ENCODE results near the gene PCYT2. TPM values are rescaled to one million over a fixed set of nuclear protein-coding genes. Genes with fewer than 3 reads are reported as not detected.

Gene PCYT2
- total RNA-seq, 2 experiments from 2014 or later: 48.5 TPM

DNA sequence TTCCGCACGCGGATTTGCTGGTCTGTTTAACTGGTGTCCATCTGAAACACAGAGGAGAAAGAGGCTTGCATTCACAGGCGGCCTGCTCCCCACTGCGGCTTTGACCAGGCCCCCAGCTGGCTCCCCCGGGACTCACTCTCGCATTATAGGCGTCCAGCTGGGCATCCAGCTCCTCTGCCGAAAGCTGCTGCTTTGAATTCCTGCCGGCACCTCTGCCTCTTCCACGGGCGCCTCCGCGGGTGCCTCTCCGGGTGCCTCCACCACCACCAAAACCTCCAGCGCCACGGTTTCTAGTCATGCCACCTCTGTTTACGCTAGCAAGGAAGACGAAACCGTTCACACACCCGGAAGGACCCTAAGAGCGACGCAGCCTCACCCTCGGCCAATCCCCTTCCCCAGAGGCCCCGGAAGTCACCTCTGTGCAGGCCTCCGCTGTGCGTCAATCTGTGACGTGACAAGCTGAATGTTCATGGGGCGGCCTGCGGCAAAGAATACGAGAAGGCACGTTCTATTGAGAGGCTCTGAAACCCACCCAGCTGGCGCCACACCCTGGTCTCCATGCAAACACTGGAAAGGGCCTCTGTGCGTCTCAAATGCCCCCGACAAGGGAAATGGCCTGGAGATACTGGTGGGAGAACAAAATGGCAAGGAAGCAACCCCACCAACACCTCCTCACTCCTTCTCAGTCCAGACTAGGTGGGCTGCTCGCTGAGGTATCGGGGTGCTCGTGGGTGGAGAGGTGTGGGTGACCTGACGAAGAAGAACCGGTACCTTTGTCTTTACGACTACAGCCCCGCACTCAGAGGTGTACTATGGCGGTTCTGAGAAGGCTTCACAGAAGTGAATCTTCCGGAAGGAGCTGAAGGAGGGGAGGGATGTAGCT, 22.9 kb downstream of the PCYT2 start:
- Mint-ChIP-seq H3K9me3 (ENCODE audit: low read depth) (no peaks in the 10 kb centered on the region), H3K4me3 (no peak overlapping the region), H3K27ac (peak overlapping the region; percentile 34), H3K27me3 (no peaks in the 10 kb centered on the region), H3K36me3 (peaks cover 50% of the 10 kb centered on the region), H3K4me1 (peaks cover 36% of the 10 kb centered on the region)
- DNase-seq (no peak), ATAC-seq (no peak)
- CTCF ChIA-PET: no interaction called here

DNA sequence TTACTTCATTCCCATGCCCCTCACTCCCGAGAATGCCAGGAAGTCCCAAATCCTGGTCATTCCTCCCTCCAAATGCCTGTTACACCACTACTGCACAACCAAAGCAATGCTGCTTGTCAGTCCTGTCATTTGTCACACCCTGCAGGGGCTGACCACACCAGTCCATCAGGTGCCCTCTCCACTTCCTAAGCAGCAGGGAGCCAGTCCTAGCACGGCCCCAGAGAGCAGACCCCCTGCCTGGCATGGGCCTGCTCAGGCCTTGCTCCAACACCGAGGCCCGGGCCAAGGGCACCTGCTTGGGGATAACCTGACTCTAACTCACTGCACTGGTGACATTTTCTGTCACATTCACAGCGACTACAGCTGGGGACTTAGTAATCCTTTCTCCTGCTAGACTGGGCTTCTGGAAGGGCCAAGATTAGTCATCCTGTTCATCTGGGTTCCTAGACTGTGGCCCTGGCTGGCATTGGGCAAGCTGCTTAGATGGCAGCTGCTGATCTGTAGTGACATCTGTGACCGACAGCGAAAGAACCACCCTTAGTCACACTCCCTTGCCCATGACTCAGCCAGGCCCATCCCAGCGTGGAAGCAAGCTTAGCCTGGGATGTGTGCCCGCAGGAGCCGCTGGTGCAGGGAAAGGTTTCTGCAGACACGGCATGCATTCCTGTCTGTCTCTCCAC, 25.2 kb downstream of the PCYT2 start:
- no peaks in the 10 kb centered on the region for H3K27me3 Mint-ChIP-seq
- peaks cover 57% of the 10 kb centered on the region for H3K36me3 Mint-ChIP-seq
- ATAC-seq (no peak), DNase-seq (no peak)
- H3K9me3 Mint-ChIP-seq (ENCODE audit: low read depth): no peaks in the 10 kb centered on the region
- CTCF ChIA-PET: no interaction called here
- no peak overlapping the region for H3K27ac Mint-ChIP-seq
- peaks cover 29% of the 10 kb centered on the region for H3K4me1 Mint-ChIP-seq
- no peak overlapping the region for H3K4me3 Mint-ChIP-seq

DNA sequence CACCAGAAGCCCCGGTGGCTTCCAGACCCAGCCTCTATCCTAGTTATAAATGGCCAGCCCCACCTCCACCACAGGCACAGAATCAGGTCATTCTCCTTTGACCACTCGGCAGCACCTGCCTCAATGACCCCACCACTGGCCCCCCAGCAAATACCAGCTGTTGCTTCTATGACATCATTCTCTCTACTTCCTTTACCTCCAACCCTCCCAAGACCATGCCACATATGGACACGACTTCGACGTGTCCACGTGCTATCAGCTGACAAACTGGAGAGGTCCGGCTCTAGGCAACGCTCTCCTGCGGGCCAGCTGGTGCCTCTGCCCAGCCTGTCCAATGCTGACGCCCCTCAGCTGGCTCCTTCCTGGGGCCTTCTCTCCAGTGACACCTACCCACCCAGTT, 25.7 kb downstream of the PCYT2 start:
- Mint-ChIP-seq H3K4me1 (peaks cover 27% of the 10 kb centered on the region), H3K9me3 (ENCODE audit: low read depth) (no peaks in the 10 kb centered on the region), H3K27me3 (no peaks in the 10 kb centered on the region), H3K27ac (peak overlapping the region; percentile 50), H3K4me3 (no peak overlapping the region), H3K36me3 (peaks cover 54% of the 10 kb centered on the region)
- ATAC-seq (peak; percentile 13), DNase-seq (no peak)
- CTCF ChIA-PET: interaction anchor here (1.5 kb wide), 1 partner anchor 136 kb away, joined by 3 read pairs; no protein-coding TSS in a partner anchor

DNA sequence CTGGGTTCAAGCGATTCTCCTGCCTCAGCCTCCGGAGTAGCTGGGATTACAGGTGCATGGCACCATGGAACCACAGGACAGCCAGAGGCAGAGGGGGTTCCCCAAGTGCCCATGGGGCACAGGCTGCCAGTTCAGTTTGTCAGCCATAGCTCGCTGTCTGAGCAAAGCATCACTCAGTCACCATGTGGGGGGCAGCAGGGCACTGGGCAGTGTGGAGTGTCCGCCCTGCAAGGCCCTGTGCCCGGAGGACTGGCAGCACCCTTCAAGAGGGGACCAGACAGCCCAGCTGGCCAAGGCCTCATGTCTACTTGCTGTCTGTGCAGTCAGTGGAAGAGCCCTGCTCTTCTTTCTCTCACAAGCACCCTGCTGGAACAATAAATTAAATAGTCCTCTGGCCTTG, 26.2 kb downstream of the PCYT2 start:
- CTCF ChIA-PET: interaction anchor here (1.5 kb wide), 1 partner anchor 136 kb away, joined by 3 read pairs; no protein-coding TSS in a partner anchor
- Mint-ChIP-seq H3K4me3 (no peak overlapping the region), H3K36me3 (peaks cover 49% of the 10 kb centered on the region), H3K27me3 (no peaks in the 10 kb centered on the region), H3K27ac (no peak overlapping the region), H3K9me3 (ENCODE audit: low read depth) (no peaks in the 10 kb centered on the region), H3K4me1 (peaks cover 22% of the 10 kb centered on the region)
- ATAC-seq (no peak), DNase-seq (no peak)

DNA sequence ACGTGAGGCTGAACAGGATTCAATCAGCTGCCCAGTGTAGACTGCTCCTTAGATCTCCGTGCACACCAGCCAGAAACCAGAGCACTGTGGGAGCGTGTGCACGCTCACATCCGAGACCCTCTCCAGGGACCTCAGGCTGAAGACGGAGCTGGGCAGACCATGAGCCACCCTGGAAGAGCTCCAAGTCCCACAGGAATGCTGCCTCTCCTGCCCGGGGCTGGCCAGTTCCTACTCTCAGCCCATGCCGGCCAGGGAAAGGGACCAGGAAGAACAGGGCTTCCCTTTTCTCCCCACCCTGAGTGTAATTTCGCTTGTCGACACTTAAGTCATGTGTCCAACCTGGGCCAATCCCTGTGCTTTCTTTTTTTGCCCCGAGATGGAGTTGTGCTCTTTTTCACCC, 26.7 kb downstream of the PCYT2 start:
- CTCF ChIA-PET: interaction anchor here (1.5 kb wide), 1 partner anchor 137 kb away, joined by 3 read pairs; no protein-coding TSS in a partner anchor
- Mint-ChIP-seq H3K27me3 (no peaks in the 10 kb centered on the region), H3K9me3 (ENCODE audit: low read depth) (no peaks in the 10 kb centered on the region), H3K4me3 (no peak overlapping the region), H3K36me3 (peaks cover 51% of the 10 kb centered on the region), H3K27ac (no peak overlapping the region), H3K4me1 (peaks cover 18% of the 10 kb centered on the region)
- ATAC-seq (peak; percentile 25), DNase-seq (no peak)

DNA sequence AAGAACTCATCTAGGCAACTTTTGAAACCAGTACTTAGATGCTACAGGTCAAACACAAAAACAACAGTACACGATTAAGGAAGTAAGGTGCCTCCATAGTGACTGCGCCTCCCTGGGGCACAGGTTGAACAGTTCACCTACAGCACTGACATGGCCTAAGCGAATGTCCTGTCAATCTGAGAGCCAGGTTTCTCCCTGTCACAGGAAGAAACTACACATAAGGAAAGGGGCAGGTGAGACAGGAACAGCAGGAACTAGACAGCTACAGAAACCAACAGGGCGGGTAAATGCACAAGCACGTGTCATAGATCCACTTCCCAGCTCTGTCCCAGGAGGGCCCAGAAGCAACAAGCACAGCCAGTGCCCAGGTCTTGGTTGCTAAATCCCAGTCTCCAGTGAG, 32.1 kb downstream of the PCYT2 start:
- Mint-ChIP-seq H3K4me1 (peaks cover 2% of the 10 kb centered on the region), H3K27ac (no peak overlapping the region), H3K9me3 (ENCODE audit: low read depth) (no peaks in the 10 kb centered on the region), H3K27me3 (no peaks in the 10 kb centered on the region), H3K4me3 (no peak overlapping the region), H3K36me3 (peaks cover 35% of the 10 kb centered on the region)
- CTCF ChIA-PET: interaction anchor here (0.6 to 1.5 kb wide), 3 partner anchors 9 to 276 kb away, joined by 3 to 7 read pairs (median 3); no protein-coding TSS in a partner anchor
- no peak for DNase-seq
- ATAC-seq: no peak

DNA sequence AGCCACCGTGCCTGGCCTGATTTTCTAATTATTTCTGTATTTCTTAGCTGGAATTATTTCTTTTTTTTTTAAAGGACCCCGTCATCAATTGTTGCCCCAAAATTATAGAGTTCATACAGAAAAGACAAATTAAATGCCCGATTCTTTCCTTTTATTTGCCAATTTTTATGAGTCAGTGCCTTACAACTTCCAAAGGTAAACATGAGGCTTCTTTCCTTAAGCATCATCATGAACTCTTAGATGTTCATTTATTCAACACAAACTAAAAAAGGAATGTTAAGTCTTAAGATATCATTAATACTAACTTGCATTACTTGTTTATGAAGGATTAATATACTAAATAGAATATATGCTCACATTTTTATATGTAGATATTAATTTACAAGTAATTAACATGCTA, 32.9 kb downstream of the PCYT2 start:
- Mint-ChIP-seq H3K27ac (no peak overlapping the region), H3K9me3 (ENCODE audit: low read depth) (no peaks in the 10 kb centered on the region), H3K4me1 (peaks cover 5% of the 10 kb centered on the region), H3K27me3 (no peaks in the 10 kb centered on the region), H3K36me3 (peaks cover 33% of the 10 kb centered on the region), H3K4me3 (no peak overlapping the region)
- CTCF ChIA-PET: no interaction called here
- ATAC-seq (no peak), DNase-seq (no peak)

DNA sequence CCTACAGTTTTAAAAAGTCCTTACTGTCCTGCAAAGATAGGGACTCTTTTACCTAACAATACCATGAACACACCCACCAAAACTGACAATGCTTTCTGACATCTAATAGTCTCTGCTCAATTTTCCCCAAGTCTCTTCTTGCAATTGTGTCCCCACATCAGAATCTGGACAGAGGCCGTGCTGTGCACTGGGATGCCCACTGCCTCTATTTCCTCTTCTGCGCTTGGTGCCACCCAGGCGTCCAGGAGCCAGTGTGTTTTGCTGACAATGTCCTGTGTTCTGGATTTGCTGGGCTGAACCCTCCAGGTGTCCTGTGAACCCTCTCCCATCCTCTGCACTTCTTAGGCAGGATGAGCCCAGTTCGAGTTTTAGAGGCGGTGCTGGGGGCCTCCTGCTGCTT, 33.6 kb downstream of the PCYT2 start:
- no peak for ATAC-seq
- Mint-ChIP-seq H3K4me3 (no peak overlapping the region), H3K27me3 (no peaks in the 10 kb centered on the region), H3K9me3 (ENCODE audit: low read depth) (no peaks in the 10 kb centered on the region), H3K27ac (no peak overlapping the region), H3K4me1 (peaks cover 11% of the 10 kb centered on the region), H3K36me3 (peaks cover 31% of the 10 kb centered on the region)
- no peak for DNase-seq
- CTCF ChIA-PET: no interaction called here

DNA sequence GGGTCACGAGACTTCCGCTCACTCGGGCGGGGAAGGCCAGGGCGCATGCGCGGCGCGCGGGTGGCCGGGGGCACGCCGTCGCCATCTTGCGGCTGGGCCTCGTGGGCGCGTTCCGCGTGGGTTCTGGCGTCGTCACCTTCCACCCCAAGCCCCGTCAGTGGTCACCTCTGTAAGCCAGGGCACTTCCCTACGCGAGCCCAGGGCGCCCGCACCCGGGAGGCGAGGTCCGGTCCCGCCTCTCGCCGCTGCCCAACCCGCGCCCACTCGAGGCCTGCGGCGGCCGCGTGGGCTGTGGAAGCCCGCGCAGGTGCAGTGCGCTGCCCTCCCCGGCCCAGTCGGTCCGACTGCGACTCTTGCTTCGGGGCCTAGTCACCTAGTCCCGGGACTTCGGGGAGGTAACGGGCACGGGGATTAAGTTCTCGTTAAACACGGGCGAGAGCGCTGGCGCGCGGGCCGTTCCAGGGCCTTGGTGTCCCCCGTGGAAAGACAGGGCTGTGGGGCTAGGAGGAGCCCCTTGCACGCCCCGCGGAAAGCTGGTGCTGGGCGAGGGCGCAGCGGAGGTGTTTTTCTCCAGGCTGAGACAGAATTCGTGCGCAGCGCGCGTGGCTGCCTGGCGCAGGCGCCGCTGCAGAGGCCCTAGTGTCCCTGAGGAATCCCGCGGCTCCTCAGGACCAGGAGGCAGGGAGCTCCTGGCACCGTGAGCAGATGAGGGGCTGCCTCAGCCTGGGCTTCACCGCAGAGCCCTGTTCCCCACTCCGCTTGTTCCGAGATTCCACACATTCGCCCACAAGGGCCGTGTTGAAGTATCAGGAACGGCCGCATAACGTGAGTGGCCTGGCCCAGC, 39.6 kb downstream of the PCYT2 start:
- no peaks in the 10 kb centered on the region for H3K9me3 Mint-ChIP-seq (ENCODE audit: low read depth)
- H3K27me3 Mint-ChIP-seq: no peaks in the 10 kb centered on the region
- ATAC-seq (peak; percentile 17), DNase-seq (peak; percentile 96)
- peak overlapping the region; percentile 93 for H3K27ac Mint-ChIP-seq
- peak overlapping the region; percentile 82 for H3K4me3 Mint-ChIP-seq
- CTCF ChIA-PET: interaction anchor here (1.2 to 3.4 kb wide), 8 partner anchors 9 to 166 kb away, joined by 3 to 16 read pairs (median 4); partner anchors contain the start of genes ALYREF, ANAPC11, CENPX and DCXR
- peaks cover 22% of the 10 kb centered on the region for H3K36me3 Mint-ChIP-seq
- peaks cover 37% of the 10 kb centered on the region for H3K4me1 Mint-ChIP-seq

DNA sequence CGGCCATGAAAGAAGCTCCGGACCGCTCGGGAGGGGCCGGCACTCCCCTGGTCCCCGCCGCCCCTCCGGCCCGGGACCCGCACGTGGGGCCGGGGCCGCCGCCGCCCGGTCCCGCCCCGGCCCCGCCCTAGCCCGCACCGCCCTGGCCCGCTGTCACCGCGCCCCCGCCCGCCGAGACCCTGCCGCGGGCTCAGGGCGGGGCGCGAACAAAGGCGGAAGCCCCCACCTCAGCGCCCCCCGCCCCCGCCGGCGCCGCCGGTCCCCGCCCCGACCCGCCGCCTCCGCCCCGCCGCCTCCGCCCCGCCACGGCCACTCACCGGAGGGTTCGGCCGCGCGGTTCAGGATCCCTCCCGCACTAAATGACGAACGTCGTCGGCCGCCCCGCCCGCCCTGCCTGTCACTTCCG, 40.2 kb downstream of the PCYT2 start, which contains the start of gene ARHGDIA:
Gene ARHGDIA (minus strand): TSS at position 357 of the 406 bp plus-strand sequence. CDS start 1,407 bp downstream, outside the sequence.
- Mint-ChIP-seq H3K27ac (peak within 1 kb of the TSS; percentile 93), H3K36me3 (peaks cover 22% of the 10 kb centered on the region), H3K9me3 (ENCODE audit: low read depth) (no peaks in the 10 kb centered on the region), H3K4me3 (peak within 1 kb of the TSS; percentile 85), H3K27me3 (no peaks in the 10 kb centered on the region), H3K4me1 (peaks cover 40% of the 10 kb centered on the region)
- ATAC-seq: peak; percentile 68
- DNase-seq: no peak
- CTCF ChIA-PET: interaction anchor here (0.7 to 3.4 kb wide), 6 partner anchors 10 to 152 kb away, joined by 3 to 16 read pairs (median 6); partner anchors contain the start of genes ALYREF, ANAPC11, CENPX and LRRC45

DNA sequence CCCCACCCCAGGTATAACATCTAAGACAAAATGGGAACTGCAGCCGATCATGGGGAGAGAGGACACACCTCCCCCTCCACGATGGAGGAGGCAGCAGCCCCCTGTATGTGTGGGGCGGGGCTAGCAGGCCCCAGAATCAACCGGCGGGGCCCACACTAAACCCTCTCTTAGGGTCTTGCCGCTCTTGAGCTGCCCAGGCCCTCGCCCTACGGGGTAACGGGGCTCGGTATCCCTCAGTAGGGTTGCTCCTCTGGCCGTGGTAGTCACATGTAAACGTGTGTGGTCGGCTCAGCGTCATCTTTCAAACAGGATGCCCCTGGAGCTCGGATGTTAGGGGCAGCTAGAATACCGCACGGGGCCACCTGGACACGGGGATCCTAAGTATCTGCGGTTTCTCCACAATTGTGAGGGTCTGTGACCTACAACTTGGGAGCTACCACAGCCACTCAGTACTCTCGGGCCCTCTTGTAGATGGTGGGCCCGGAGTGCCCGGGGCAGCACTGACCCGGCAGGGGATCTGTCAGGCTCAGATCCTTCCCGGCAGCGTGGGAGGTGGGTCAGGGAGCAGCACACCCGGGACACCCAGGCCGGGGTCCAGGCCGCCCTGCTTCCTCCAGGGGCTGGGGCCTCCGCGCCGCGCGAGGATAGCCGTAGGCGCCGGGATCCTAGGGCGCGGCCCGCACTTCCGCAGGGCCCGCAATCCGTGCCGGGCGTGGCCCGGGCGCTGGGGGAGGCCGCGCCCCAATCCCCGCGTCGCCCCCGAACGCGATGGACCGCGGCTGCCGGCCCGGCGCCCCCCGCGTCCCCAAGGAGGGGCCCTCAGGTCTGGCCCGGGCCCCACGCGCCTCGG, 40.8 kb downstream of the PCYT2 start:
- Mint-ChIP-seq H3K9me3 (ENCODE audit: low read depth) (no peaks in the 10 kb centered on the region), H3K4me1 (peaks cover 42% of the 10 kb centered on the region), H3K27me3 (no peaks in the 10 kb centered on the region), H3K36me3 (peaks cover 22% of the 10 kb centered on the region), H3K4me3 (peak overlapping the region; percentile 85), H3K27ac (peak overlapping the region; percentile 91)
- DNase-seq (peak; percentile 85), ATAC-seq (peak; percentile 48)
- CTCF ChIA-PET: interaction anchor here (0.7 to 3.4 kb wide), 11 partner anchors 9 to 152 kb away, joined by 3 to 16 read pairs (median 6); partner anchors contain the start of genes ALYREF, ANAPC11, CENPX and LRRC45
